T-helper 1 cell (primary cell): ENCODE results near the gene MFSD8.
"Not testable (repeated sequence)": the region's sequence is repeated elsewhere in the genome, so short reads cannot be mapped to it uniquely, and the experiment has no call there.

Experiments
- DNase-seq, 5 donors: peaks; one replicate each; pipeline ENCODE4 v3.0.0-alpha.2; 2012 to 2020

MFSD8 gene

DNA sequence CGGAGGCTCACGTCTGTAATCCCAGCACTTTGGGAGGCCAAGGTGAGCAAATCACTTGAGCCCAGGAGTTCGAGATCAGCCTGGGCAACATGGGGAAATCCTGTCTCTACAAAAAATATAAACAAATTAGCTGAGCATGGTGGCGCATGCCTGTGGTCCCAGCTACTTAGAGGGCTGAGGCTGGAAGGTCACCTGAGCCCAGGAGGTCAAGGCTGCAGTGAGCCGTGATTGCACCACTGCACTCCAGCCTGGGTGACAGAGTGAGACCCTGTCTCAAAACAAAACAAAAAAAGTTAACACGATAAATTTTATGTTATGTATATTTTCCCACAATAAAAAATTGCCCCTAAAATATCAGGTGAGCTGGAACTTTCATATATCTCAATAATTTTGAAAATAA, 33.1 kb downstream of the MFSD8 start:
- not testable (repeated sequence) for DNase-seq

DNA sequence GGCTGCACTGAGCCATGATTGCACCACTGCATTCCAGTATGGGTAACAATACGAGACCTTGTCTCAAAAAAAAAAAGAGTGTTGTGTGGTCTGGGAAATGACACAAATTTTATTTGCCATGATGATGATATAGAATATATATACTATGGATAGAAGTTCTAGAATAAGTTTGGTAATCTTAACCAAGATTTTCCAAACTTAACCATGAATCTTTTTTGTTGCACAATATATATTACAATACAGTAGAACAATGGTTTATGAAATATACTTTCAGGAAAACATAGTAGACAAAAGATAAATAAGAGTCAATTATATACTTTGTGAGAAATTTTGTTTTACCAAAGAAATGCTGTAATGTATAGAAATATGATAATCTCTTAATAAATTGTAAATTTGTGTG, 34.8 kb downstream of the MFSD8 start:
- no peak for DNase-seq

DNA sequence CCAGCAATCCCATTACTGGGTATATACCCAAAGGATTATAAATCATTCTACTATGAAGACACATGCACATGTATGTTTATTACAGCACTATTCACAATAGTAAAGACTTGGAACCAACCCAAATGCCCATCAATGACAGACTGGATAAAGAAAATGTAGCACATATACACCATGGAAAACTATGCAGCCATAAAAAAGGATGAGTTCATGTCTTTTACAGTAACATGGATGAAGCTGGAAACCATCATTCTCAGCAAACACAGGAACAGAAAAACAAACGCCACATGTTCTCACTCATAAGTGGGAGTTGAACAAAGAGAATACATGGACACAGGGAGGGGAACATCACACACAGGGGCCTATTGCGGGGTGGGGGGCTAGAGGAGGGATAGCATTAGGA, 39.3 kb downstream of the MFSD8 start:
- not testable (repeated sequence) for DNase-seq

DNA sequence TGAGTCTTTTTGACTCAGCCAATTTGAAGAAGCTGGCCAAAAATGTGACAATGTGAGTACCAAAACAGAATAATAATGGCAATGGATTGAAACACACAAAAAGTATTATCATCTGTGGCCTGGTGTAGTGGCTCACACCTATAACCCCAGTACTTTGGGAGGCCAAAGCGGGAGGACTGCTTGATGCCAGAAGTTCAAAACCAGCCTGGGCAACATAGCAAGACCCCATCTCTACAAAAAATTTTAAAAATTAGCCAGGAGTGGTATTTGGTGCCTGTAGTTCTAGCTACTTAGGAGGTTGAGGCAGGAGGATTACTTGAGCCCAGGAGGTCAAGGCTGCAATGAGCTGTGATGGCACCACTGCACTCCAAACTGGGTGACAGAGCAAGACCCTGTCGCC, 42.7 kb downstream of the MFSD8 start:
- no peak for DNase-seq

DNA sequence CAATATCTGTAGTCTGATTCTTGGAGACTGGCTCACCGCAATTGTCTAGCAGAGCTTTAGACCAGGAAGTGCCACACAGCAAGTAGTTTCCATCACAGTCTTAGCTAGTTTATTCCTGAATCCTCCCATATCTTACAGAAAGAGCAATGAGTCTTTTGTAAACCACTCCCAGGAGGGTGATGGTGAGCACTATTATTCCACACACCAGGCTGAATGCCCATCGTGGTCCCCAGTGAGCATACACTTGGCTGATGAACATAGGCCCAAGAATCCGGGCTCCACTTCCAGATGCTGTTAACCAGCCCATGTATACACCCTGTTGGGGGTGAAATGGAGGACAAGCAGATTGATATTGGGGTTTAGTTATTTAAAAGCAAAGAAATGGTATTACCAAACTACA, 44.5 kb downstream of the MFSD8 start:
- DNase-seq, result no peak

DNA sequence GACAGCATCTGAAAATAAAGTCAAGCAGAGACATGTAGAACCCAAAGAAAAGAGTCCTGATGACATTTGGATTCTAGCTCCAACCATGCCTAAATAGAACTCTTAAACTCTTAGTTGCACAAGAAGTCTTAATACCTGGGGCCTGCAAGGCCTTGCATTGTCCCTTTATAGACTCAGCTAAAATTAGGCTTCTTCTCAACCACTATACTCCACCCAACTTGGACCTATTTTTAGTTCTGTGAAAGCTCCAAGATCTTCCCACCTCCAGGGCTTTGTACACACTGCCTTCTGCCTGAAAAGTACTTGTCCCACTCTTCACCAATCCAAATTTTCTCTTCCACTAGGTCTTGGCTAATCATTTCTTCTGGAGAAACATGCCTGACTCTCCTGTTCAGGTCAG, 47.8 kb downstream of the MFSD8 start:
- no peak for DNase-seq

DNA sequence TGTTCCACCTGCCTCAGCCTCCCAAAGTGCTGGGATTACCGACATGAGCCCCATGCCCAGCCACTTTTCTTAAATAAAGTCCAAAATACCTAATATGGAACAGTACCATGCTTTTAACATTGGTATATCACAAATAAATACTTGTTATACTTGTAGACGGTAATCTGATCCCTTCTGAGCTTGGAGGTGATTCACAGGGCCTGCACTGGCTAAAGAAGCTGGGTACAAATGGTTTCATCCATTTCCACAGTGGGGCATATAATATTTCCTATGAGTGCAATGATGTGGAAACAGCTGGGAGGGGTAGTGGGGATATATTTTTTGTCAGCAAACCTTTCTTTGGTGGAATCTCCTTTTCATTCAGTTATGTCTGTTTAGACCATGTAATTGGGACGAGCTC, 48.5 kb downstream of the MFSD8 start:
- no peak for DNase-seq

DNA sequence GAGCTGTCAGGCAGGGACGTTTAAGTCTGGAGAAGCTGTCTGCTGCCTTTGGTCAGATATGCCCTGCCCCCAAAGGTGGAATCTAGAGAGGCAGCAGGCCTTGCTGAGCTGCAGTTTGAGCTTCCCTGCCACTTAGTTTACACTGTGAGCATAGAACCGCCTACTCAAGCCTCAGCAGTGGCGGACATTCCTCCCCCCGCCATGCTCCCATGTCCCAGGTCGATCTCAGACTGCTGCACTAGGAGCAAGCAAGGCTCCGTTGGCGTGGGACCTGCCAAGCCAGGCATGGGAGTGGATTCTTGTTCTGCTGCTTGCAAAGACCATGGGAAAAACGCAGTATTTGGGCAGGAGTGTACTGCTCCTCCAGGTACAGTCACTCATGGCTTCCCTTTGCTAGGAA, 59.9 kb downstream of the MFSD8 start:
- DNase-seq, result no peak

DNA sequence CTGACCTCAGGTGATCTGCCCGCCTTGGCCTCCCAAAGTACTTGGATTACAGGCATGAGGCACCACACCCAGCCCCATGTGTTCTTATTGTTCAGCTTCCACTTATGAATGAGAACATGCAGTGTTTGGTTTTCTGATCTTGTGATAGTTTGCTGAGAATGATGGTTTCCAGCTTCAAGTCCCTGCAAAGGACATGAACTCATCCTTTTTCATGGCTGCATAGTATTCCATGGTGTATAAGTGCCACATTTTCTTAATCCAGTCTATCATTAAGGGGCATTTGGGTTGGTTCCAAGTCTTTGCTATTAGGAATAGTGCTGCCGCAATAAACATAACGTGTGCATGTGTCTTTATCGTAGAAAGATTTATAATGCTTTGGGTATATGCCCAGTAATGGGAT, 65.3 kb downstream of the MFSD8 start:
- not testable (repeated sequence) for DNase-seq

DNA sequence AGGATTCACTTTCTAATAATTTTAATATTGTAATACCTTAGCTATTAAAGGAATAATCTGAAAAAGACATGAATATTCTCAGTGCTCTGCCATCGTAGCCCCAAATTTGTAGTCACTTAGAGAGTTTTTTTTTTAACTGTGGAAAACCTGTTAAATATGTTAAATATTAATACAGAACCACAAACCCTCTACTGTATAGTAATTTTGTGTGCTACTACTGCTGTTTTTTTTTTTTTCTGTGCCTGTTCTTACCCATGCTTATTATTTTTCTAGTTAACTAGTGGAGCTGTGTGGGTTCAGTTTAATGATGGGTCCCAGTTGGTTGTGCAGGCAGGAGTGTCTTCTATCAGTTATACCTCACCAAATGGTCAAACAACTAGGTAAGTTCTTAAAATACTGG, 68.4 kb downstream of the MFSD8 start:
- no peak for DNase-seq

DNA sequence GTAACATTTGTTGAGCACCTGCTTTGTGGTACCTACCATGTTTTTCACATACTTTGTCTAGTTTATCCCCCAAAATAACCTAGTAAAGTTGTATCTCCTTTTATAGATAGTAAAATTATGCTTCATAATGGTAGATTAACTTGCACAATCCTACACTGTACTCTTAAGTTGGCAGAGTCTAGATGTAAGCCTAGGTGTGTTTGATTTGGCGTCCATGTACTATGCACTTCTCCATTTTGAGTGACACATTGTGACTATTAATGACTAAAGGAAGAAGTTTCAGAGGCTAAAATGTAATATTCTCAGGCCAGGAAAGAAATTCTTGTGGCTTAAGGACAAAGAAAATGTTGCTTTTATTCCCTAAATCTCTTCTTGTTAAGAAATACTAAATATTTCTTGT, 68.9 kb downstream of the MFSD8 start:
- DNase-seq, result no peak

DNA sequence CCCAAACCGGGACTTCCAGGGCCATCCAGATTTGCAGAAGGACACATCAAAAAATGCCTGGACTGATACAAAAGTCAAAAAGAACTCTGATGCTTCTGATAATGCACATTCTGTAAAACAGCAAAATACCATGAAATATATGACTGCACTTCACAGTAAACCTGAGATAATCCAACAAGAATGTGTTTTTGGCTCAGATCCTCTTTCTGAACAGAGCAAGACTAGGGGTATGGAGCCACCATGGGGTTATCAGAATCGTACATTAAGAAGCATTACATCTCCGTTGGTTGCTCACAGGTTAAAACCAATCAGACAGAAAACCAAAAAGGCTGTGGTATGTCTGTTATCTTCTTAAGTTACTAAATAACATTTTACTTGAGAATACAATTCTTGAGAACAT, 75.1 kb downstream of the MFSD8 start:
- DNase-seq, result no peak

DNA sequence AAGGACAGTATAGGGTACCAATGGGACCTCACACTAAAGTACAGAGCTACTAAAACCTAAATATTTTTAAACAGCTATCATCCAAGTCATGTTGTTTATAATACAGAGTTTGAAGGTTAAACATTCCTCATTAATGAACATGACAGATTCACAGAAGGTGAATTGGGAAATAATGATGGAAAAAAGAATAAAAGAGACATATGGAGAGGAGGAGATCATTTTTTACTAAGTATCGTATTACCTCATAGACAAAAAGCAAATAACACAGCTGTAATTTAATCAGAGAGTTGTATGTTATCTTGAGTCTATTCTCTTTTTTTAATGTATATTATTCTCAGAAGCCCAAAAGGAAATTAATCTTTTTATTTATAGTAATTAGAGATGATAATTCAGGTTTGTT, 76.4 kb downstream of the MFSD8 start:
- no peak for DNase-seq

DNA sequence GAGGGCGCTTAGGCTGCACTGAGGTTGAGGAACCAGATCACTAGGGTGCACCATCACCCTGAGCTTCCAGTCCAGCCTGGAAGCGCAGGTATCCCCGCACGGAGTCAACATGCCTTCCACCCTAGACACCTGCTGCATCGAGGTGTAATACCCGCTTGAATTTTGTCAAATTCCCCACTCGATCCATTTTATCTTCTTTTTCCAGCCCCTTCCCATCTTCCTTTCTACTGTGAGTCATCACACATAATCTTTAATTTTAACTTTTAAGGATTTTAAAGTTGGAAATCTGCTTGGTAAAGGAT, 83.5 kb downstream of the MFSD8 start:
- DNase-seq, result no peak

DNA sequence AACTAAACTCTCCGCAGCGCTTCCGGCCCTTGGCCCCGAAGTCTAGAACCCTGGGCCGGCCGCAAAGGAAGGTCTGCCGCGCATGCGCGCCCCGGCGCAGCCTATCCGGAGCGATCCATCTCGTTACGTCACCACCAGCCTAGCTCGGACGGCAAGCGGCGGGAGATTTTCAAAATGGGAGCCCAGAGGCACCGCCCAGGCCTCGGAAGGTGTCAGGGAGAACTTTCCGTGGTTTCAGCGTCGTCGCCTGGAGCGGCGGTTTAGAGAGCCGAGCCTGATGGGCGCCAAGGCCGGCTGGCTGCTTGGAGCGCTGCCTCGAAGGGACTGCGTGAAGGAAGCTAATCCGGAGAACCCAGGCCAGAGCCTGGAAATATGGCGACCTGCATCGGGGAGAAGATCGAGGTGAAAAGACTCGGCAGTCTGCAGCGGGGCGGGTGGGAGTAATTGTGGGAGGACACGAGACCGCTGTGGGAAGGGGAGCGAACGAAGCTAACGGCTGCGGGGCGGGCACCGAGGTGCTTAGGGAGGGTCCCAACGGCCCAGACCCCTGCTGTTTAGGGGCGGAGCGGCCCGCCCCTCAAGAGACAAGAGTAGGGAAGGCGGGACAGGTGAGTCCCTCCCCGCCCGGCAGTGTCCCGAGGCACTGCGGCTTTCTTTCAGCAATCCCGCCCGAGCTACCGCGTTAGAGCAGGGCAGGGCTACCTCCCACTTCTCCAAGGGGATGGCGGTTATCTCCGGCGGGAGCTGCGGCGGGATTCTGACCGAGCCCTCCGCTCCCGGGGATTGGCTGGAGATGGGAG, 84.0 kb downstream of the MFSD8 start, which contains the start of gene PLK4:
Gene PLK4, plus strand, starts transcription at position 131 of the 800 bp plus-strand sequence. Its CDS starts 242 bp downstream, at position 373.
- DNase-seq, result peak; percentile 82 to 98 (median 88)

DNA sequence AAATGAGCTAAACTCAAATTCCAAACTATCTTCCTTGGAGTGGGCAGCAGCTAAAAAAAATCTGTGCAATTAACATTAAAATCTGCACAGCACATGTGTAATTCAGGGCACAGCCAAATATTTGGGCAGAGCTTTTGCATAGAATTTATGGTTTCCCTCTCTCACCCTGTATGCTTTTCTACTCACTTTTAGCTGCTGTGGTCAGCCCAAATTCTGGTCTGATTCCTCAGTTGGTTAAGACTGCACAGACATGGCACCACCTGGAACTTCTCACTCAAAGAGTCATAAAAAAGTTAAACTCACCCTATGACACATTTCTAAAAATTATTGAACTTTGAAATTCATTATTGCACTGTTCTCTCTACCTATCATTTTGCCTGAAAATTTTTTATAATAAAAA, 89.2 kb downstream of the MFSD8 start:
- DNase-seq, result no peak

DNA sequence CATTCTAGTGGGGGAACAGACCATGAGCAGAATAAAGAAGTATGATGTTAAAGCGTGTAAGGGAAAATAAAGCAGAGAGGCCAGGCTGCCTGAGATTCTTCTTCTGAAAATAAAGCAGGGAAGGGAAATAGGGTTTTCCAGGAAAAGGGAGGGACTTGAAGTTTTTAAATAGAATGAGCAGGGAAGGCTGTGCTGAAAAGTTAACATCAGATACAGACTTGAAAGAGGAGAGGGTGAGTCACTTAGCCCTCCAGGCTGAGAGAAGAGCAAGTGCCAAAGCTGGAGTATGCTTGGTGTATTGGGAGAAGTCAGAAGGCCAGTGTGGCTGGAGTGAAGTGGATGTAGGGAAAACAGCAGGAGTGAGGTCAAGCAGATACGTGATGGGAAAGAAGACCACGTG, 94.3 kb downstream of the MFSD8 start:
- no peak for DNase-seq

DNA sequence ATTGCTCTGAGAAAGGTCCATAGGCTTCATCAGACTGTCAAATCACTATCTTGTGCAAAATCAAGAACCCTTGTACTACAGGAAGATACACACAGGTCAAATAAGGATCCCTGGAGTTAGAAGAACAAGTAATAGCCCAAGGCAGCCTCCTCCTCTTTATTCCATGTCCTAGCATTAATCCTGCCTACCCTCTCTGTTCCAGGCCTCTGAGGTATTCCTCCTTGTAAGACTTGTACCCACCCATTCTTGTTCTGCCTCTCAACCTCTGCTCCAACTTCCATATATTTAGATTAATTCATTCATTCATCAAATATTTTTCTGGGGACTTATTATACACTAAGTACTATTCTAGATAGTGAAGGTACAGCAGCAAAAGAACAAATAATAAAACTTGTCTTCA, 94.7 kb downstream of the MFSD8 start:
- no peak for DNase-seq

DNA sequence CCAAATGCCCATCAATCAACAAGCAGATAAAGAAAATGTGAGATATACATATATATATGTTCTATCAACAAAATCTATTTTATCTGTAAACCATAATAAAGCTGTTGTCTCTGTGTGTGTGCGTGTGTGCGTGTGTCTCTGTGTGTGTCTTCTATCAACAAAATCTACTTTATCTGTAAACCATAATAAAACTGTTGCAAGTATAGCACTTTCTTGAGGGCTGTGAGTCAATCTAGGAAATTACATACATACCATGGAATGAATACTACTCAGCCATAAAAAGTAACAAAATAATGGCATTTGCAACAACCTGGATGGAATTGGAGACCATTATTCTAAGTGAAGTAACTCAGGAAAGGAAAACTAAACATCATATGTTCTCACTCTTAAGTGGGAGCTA, 96.8 kb downstream of the MFSD8 start:
- DNase-seq, result no peak
